MM.1S (cell line): ENCODE results near the gene NETO1.

ENCODE experiments used
- EZH2 ChIP-seq: fragments of 300-600 bp; sonication (generic); optimal IDR thresholded peaks from 2 replicates; pipeline ENCODE3; 2017; ENCODE audit warnings: low read depth, mild to moderate bottlenecking, antibody characterized with exemption, low read length, mixed read lengths
- EZH2phosphoT487 ChIP-seq: fragments of 300-600 bp; sonication (generic); IDR thresholded peaks from 2 replicates; pipeline ENCODE4 v1.6.1; 2018; ENCODE audit warnings: antibody characterized with exemption, low read length
- TF ChIP-seq, protein P1 (sequence below): fragments of 300-600 bp; sonication (generic); IDR thresholded peaks from 2 replicates; pipeline ENCODE4 v1.5.1; 2016; ENCODE audit warnings: antibody characterized with exemption, low read length, mixed read lengths

DNA sequence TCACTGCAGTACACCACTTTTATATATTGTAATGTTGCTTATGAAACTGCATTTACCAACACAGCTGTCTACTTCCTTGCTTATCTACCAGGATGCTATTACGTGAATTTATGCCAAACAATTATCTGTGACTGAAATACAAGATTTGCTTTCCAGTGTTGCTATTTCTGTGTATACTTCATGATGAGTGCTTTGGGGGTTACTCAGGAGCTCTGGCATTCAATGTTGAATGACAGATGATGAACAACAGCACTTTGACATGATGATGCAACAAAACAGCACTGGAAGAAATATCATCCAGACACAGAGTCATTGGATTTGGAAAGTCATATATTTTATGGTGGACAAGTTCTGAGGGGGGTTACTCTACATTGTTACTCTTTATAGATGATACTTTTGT is 125.8 kb downstream of the NETO1 start:
- TF ChIP-seq, protein P1, sequence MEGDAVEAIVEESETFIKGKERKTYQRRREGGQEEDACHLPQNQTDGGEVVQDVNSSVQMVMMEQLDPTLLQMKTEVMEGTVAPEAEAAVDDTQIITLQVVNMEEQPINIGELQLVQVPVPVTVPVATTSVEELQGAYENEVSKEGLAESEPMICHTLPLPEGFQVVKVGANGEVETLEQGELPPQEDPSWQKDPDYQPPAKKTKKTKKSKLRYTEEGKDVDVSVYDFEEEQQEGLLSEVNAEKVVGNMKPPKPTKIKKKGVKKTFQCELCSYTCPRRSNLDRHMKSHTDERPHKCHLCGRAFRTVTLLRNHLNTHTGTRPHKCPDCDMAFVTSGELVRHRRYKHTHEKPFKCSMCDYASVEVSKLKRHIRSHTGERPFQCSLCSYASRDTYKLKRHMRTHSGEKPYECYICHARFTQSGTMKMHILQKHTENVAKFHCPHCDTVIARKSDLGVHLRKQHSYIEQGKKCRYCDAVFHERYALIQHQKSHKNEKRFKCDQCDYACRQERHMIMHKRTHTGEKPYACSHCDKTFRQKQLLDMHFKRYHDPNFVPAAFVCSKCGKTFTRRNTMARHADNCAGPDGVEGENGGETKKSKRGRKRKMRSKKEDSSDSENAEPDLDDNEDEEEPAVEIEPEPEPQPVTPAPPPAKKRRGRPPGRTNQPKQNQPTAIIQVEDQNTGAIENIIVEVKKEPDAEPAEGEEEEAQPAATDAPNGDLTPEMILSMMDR, result no peak
- TF ChIP-seq EZH2 (no peak), EZH2phosphoT487 (no peak)
